ENCODE data around the gene ITGAD.

ITGAD gene

DNA sequence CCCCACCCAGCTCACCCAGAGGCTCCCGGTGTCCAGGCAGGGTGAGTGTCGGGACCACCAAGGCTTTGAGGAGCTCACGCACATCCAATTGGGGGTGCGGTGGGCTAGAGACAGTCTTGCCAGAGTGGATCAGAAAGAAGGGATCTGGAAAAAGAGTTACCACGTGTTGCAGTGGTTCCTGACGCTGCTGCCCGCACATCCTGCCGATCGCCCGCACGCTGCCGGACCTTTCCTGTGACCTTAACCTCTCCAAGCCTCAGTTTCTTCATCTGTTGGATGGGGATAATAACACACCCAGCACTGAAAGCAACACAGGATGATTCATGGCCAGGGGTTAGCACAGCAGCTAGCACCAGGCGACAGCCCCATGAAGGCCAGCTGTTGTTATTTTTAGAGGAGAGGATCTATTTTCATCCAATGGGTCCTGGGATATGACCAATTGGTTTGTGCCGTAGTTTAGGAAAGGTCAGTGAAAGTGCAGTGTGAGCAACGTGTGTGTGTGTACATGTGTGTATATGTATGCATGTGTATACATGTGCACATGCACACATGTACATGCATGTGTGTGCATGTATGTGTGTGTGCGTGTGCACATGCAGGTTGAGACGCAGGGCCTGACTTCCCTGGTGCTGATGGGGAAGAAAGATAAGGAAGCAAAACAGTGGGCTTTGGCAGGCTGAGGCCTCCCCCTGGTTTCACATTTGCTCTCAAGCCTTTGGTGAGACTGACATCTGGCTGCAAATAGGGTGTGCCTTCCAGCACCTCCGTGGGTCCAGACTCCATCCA is 35.6 kb upstream of the ITGAD start:
- no peaks in the 10 kb centered on the region for H3K9me3 ChIP-seq (ENCODE audit: control insufficient read depth, insufficient read depth, low read length)
- no peaks in the 10 kb centered on the region; the same call in 1 of the 2 replicates for H3K36me3 ChIP-seq (ENCODE audit: insufficient read depth, low read length)
- peaks cover 12% of the 10 kb centered on the region; the same call in 1 of the 2 replicates for H3K4me1 ChIP-seq (ENCODE audit: insufficient read depth, low read length)
- no peak overlapping the region for H3K9ac ChIP-seq (ENCODE audit: low read depth, low read length)

DNA sequence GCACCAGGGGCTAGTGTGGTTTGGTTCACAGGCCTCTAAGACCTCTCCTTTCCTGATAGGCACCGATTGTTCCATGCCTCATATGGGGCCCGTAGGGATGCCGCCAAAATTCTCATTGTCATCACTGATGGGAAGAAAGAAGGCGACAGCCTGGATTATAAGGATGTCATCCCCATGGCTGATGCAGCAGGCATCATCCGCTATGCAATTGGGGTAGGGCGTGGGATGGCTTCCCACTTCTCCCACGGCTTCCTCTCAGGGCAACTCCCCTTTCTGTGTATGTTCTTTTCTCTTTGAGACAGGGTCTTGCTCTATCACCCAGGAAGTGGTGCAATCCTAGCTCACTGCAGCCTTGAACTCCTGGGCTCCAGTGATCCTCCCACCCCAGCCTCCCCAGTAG is 32.9 kb upstream of the ITGAD start:
- Histone ChIP-seq H3K9me3 (ENCODE audit: control insufficient read depth, insufficient read depth, low read length) (no peaks in the 10 kb centered on the region), H3K4me1 (ENCODE audit: insufficient read depth, low read length) (peaks cover 2% of the 10 kb centered on the region; the same call in 1 of the 2 replicates), H3K36me3 (ENCODE audit: insufficient read depth, low read length) (no peaks in the 10 kb centered on the region), H3K9ac (ENCODE audit: low read depth, low read length) (no peak overlapping the region)

DNA sequence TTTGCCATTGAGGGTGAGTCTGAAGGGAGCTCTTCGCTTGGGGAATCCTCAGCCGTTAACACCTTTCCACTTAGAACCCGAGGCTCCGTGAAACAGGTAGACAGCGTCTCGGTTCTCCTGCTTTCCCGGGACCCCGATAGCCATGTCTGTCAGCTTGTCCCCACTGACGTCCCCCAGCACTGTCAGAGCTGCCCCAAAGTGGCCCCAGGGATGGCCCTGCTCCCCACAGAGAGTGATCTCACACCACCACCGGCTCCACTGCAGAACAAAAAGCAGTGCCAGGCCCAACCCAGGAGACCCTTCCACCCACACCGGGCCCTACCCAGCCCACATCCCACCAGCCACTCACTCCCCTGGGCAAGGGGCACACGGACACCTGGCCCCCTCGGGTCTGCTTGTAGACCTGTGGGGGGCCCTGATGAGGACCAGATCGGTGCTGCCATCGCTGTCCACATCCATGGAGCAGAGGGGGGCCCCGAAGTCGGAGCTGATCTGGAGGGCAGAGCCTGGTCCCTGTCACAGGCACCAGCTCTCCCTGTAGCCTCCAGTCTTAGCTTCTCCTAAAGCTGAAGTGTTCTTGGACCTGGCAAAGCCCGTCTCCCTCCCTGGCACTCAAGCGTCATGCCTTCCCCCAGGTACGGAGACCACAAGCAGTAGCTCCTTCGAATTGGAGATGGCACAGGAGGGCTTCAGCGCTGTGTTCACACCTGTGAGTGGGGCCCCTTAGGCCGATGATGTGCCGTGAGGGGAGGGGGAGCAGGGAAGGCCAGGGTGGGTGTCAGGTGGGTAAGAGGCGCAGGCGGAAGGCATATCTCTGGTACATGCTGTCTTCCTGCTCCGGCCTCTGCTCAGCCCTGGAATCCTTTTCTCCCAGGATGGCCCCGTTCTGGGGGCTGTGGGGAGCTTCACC is 31.7 kb upstream of the ITGAD start:
- no peak overlapping the region for H3K9ac ChIP-seq (ENCODE audit: low read depth, low read length)
- H3K9me3 ChIP-seq (ENCODE audit: control insufficient read depth, insufficient read depth, low read length): no peaks in the 10 kb centered on the region
- H3K36me3 ChIP-seq (ENCODE audit: insufficient read depth, low read length): no peaks in the 10 kb centered on the region
- H3K4me1 ChIP-seq (ENCODE audit: insufficient read depth, low read length): no peaks in the 10 kb centered on the region; the same call in 1 of the 2 replicates

- no peaks in the 10 kb centered on the region for H3K4me1 ChIP-seq (ENCODE audit: insufficient read depth, low read length)
- H3K9ac ChIP-seq (ENCODE audit: low read depth, low read length): no peak overlapping the region
Observed at GRCh38 chr16:31362476-31363405, 30.4 kb upstream of the ITGAD start.

DNA sequence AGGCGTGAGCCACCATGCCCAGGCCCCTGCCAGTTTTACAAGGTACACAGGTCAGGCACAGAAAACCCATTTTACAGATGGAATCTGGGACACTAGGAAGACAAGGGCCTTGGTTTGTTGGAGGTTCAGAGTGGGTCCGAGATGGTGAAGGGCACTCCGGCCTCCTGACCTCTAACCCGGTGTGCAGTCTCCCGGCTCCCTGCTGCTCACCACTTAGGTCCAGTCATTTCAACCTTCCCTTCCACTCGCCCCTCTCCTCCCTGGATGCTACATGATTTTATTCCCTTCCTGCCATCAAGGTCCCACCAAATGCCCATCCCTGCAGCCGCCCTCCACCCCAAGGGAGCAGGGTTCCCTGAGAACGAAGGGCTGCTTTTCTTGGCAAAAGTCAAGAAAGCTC is 29.4 kb upstream of the ITGAD start:
- Histone ChIP-seq H3K4me1 (ENCODE audit: insufficient read depth, low read length) (no peaks in the 10 kb centered on the region), H3K9me3 (ENCODE audit: control insufficient read depth, insufficient read depth, low read length) (no peaks in the 10 kb centered on the region), H3K9ac (ENCODE audit: low read depth, low read length) (no peak overlapping the region), H3K36me3 (ENCODE audit: insufficient read depth, low read length) (no peaks in the 10 kb centered on the region)

More at GRCh38 chr16:31362476-31363405, 30.4 kb upstream of the ITGAD start:
- Histone ChIP-seq H3K9me3 (ENCODE audit: control insufficient read depth, insufficient read depth, low read length) (no peaks in the 10 kb centered on the region), H3K36me3 (ENCODE audit: insufficient read depth, low read length) (no peaks in the 10 kb centered on the region)

- Histone ChIP-seq H3K9me3 (ENCODE audit: control insufficient read depth, insufficient read depth, low read length) (no peaks in the 10 kb centered on the region), H3K4me1 (ENCODE audit: insufficient read depth, low read length) (no peaks in the 10 kb centered on the region), H3K9ac (ENCODE audit: low read depth, low read length) (no peak overlapping the region), H3K36me3 (ENCODE audit: insufficient read depth, low read length) (no peaks in the 10 kb centered on the region)
Observed at GRCh38 chr16:31364421-31364820, 28.7 kb upstream of the ITGAD start.

GRCh38 chr16:31365131-31365865 is 27.8 kb upstream of the ITGAD start:
- Histone ChIP-seq H3K9ac (ENCODE audit: low read depth, low read length) (no peak overlapping the region), H3K36me3 (ENCODE audit: insufficient read depth, low read length) (no peaks in the 10 kb centered on the region)

GRCh38 chr16:31367853-31368252 is 25.3 kb upstream of the ITGAD start:
- Histone ChIP-seq H3K36me3 (ENCODE audit: insufficient read depth, low read length) (no peaks in the 10 kb centered on the region), H3K9ac (ENCODE audit: low read depth, low read length) (no peak overlapping the region), H3K4me1 (ENCODE audit: insufficient read depth, low read length) (no peaks in the 10 kb centered on the region), H3K9me3 (ENCODE audit: control insufficient read depth, insufficient read depth, low read length) (no peaks in the 10 kb centered on the region)

More at GRCh38 chr16:31365131-31365865, 27.8 kb upstream of the ITGAD start:
- Histone ChIP-seq H3K9me3 (ENCODE audit: control insufficient read depth, insufficient read depth, low read length) (no peaks in the 10 kb centered on the region), H3K4me1 (ENCODE audit: insufficient read depth, low read length) (no peaks in the 10 kb centered on the region)

- Histone ChIP-seq H3K9ac (ENCODE audit: low read depth, low read length) (no peak overlapping the region), H3K4me1 (ENCODE audit: insufficient read depth, low read length) (no peaks in the 10 kb centered on the region), H3K36me3 (ENCODE audit: insufficient read depth, low read length) (no peaks in the 10 kb centered on the region), H3K9me3 (ENCODE audit: control insufficient read depth, insufficient read depth, low read length) (no peaks in the 10 kb centered on the region)
Observed at GRCh38 chr16:31371008-31371407, 22.1 kb upstream of the ITGAD start.

DNA sequence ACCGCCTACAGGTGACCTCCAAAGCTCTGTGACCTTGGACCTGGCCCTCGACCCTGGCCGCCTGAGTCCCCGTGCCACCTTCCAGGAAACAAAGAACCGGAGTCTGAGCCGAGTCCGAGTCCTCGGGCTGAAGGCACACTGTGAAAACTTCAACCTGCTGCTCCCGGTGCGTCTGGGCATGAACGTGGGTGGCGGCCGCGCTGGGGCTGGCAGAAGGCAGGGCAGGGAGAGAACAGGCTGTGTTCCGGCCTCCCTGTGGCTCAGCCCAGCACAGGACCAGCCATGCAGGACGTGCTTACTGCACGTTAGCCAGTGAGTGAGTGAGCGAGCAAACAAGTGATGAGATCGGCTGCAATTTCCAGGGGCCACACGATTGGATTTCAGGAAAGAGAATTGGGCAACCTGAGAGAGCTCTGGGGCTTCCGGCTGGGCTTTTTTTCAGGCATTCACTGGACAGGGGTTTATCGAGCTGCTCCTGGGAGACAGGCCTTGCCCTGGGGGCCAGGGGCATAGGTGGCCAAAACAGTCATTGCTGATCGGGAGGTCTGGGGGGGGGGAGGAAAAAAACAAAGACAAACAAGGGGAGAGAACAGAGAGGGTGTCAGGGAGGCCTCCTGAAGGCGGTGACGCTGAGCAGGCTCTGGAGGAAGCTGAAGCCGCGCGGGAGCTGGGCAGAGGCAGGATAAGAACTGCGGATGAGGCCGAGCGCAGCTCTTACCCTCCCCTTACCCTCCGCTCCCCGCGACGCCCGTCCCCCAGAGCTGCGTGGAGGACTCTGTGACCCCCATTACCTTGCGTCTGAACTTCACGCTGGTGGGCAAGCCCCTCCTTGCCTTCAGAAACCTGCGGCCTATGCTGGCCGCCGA is 21.3 kb upstream of the ITGAD start:
- H3K9me3 ChIP-seq (ENCODE audit: control insufficient read depth, insufficient read depth, low read length): no peaks in the 10 kb centered on the region
- H3K4me1 ChIP-seq (ENCODE audit: insufficient read depth, low read length): no peaks in the 10 kb centered on the region
- H3K9ac ChIP-seq (ENCODE audit: low read depth, low read length): no peak overlapping the region
- no peaks in the 10 kb centered on the region for H3K36me3 ChIP-seq (ENCODE audit: insufficient read depth, low read length)

DNA sequence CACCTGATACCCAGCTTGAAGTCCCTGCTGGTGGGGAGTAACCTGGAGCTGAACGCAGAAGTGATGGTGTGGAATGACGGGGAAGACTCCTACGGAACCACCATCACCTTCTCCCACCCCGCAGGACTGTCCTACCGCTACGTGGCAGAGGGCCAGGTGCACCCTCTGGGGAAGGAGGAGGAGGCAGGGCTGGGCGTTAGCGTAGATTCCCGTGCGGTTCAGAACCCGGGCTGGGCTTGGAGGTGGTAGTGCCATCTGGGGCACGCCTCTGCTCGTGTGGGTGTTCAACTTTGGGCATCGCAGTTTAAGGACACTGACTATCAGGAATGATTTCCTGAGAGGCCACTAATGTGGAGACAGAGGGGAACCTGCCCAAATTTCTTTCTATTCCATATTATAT is 19.9 kb upstream of the ITGAD start:
- Histone ChIP-seq H3K36me3 (ENCODE audit: insufficient read depth, low read length) (no peaks in the 10 kb centered on the region), H3K4me1 (ENCODE audit: insufficient read depth, low read length) (no peaks in the 10 kb centered on the region), H3K9ac (ENCODE audit: low read depth, low read length) (no peak overlapping the region), H3K9me3 (ENCODE audit: control insufficient read depth, insufficient read depth, low read length) (no peaks in the 10 kb centered on the region)

DNA sequence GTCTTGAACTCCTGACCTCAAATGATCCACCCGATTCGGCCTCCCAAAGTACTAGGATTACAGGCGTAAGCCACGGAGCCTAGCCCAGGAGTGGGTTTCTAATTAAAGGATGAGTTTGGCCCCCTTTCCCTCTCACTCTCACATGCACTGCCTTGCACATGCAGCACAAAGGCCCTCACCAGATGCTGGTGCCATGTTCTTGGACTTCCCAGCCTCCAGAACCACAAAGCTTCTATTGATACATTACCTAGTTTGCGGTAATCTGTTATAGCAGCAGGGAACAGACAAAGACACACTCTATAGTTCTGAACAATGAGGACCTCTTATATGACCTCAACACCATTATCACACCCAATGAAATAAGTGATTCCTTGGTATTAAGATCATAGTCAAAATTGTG is 17.9 kb upstream of the ITGAD start:
- Histone ChIP-seq H3K4me1 (ENCODE audit: insufficient read depth, low read length) (no peaks in the 10 kb centered on the region), H3K9ac (ENCODE audit: low read depth, low read length) (no peak overlapping the region), H3K36me3 (ENCODE audit: insufficient read depth, low read length) (no peaks in the 10 kb centered on the region), H3K9me3 (ENCODE audit: control insufficient read depth, insufficient read depth, low read length) (no peaks in the 10 kb centered on the region)

GRCh38 chr16:31376705-31377104 is 16.4 kb upstream of the ITGAD start:
- no peak overlapping the region for H3K9ac ChIP-seq (ENCODE audit: low read depth, low read length)
- no peaks in the 10 kb centered on the region for H3K4me1 ChIP-seq (ENCODE audit: insufficient read depth, low read length)
- no peaks in the 10 kb centered on the region for H3K9me3 ChIP-seq (ENCODE audit: control insufficient read depth, insufficient read depth, low read length)
- no peaks in the 10 kb centered on the region for H3K36me3 ChIP-seq (ENCODE audit: insufficient read depth, low read length)
